Suprapubic skin (tissue), 4 donors: ENCODE results near the gene PPFIA4. TPM values are rescaled to one million over a fixed set of nuclear protein-coding genes. Genes with fewer than 3 reads are reported as not detected.

Experiments used
- DNase-seq, 2 donors: peaks; one replicate each; pipeline ENCODE4 v3.0.0-alpha.2; 2019; ENCODE audit warnings: low spot score in 2 of 2
- H3K27ac ChIP-seq: fragments of 200-600 bp; sonication (generic); one replicate; pipeline ENCODE4 v1.5.1; 2019
- H3K27me3 ChIP-seq: fragments of 200-600 bp; sonication (generic); one replicate; pipeline ENCODE4 v1.5.1; 2019
- H3K36me3 ChIP-seq: fragments of 200-600 bp; sonication (generic); one replicate; pipeline ENCODE4 v1.5.1; 2019
- H3K4me1 ChIP-seq: fragments of 200-600 bp; sonication (generic); one replicate; pipeline ENCODE4 v1.5.1; 2019
- H3K4me3 ChIP-seq: fragments of 200-600 bp; sonication (generic); one replicate; pipeline ENCODE4 v1.5.1; 2019; ENCODE audit warnings: mild to moderate bottlenecking
- H3K9me3 ChIP-seq: fragments of 200-600 bp; sonication (generic); one replicate; pipeline ENCODE4 v1.5.1; 2019
- CTCF ChIP-seq, 2 donors: fragments of 200-600 bp in 1 of 2; fragments of 450-650 bp in 1 of 2; sonication (generic) in 1 of 2; IDR thresholded peaks; one replicate each; pipeline ENCODE4 v1.5.1; 2016 to 2019; ENCODE audit warnings: antibody characterized with exemption in 2 of 2, mild to moderate bottlenecking in 1 of 2, moderate library complexity in 1 of 2
- EP300 ChIP-seq: sonication (generic); formaldehyde crosslinking; IDR thresholded peaks from one replicate; pipeline ENCODE4 v1.6.1; 2017; ENCODE audit warnings: antibody characterized with exemption
- POLR2A ChIP-seq, 2 donors: fragments of 450-650 bp; IDR thresholded peaks; one replicate each; pipeline ENCODE4 v1.6.1; 2017; ENCODE audit warnings: antibody characterized with exemption in 2 of 2, mild to moderate bottlenecking in 2 of 2, moderate library complexity in 2 of 2
- POLR2AphosphoS5 ChIP-seq, 3 donors: sonication (generic); formaldehyde crosslinking; IDR thresholded peaks; one replicate each; pipeline ENCODE4 v1.6.1; 2017; ENCODE audit warnings: antibody characterized with exemption in 3 of 3
- WGBS: methylation state at CpG from one replicate; pipeline ENCODE4 v1.1.5; 2018; 5-methylcytosine and 5-hydroxymethylcytosine counted together
- total RNA-seq, 4 donors: library from RNA; depleted of rRNA; stranded (reverse); fragments of >200 nt; gene quantifications; one replicate each; pipeline ENCODE4 v1.1.0, GENCODE V29; 2016

Gene PPFIA4
- total RNA-seq, 4 donors from 2014 or later, result 0.26 to 38.7 (median 1.5) TPM

GRCh38 chr1:202987255-202987654, 39.0 kb upstream of the PPFIA4 start:
- Histone ChIP-seq H3K4me1 (no peaks in the 10 kb centered on the region), H3K4me3 (no peak overlapping the region), H3K36me3 (no peaks in the 10 kb centered on the region), H3K27ac (no peak overlapping the region), H3K9me3 (no peaks in the 10 kb centered on the region), H3K27me3 (peaks cover 4% of the 10 kb centered on the region)
- WGBS, result 67% methylated on average over 7 of the region's 7 CpGs
- no peak for TF ChIP-seq POLR2AphosphoS5 (IDR thresholded peaks at IDR 0.05)
- no peak for TF ChIP-seq EP300
- no peak for TF ChIP-seq POLR2A (IDR thresholded peaks at IDR 0.05)
- TF ChIP-seq CTCF (IDR thresholded peaks at IDR 0.05), result no peak
- DNase-seq, result no peak

GRCh38 chr1:202987922-202988583, 38.2 kb upstream of the PPFIA4 start:
- no peak for DNase-seq
- Histone ChIP-seq H3K36me3 (no peaks in the 10 kb centered on the region), H3K27ac (no peak overlapping the region), H3K9me3 (no peaks in the 10 kb centered on the region), H3K4me1 (no peaks in the 10 kb centered on the region), H3K27me3 (peaks cover 7% of the 10 kb centered on the region), H3K4me3 (no peak overlapping the region)
- WGBS, result 73% methylated on average over 5 of the region's 5 CpGs
- no peak for TF ChIP-seq EP300
- no peak for TF ChIP-seq POLR2A (IDR thresholded peaks at IDR 0.05)
- TF ChIP-seq POLR2AphosphoS5 (IDR thresholded peaks at IDR 0.05), result no peak
- no peak for TF ChIP-seq CTCF (IDR thresholded peaks at IDR 0.05)

GRCh38 chr1:202989879-202990278, 36.4 kb upstream of the PPFIA4 start:
- WGBS, result 88% methylated on average over 2 of the region's 2 CpGs
- peaks cover 14% of the 10 kb centered on the region for H3K27me3 ChIP-seq

GRCh38 chr1:202991112-202991511, 35.2 kb upstream of the PPFIA4 start:
- peaks cover 18% of the 10 kb centered on the region for H3K27me3 ChIP-seq
- no peaks in the 10 kb centered on the region for H3K36me3 ChIP-seq
- TF ChIP-seq CTCF (IDR thresholded peaks at IDR 0.05) (no peak), EP300 (no peak), POLR2AphosphoS5 (IDR thresholded peaks at IDR 0.05) (no peak), POLR2A (IDR thresholded peaks at IDR 0.05) (no peak)
- H3K9me3 ChIP-seq, result no peaks in the 10 kb centered on the region
- H3K27ac ChIP-seq, result no peak overlapping the region
- H3K4me3 ChIP-seq, result no peak overlapping the region
- no peak for DNase-seq
- no peaks in the 10 kb centered on the region for H3K4me1 ChIP-seq

More at GRCh38 chr1:202989879-202990278, 36.4 kb upstream of the PPFIA4 start:
- no peak for DNase-seq
- Histone ChIP-seq H3K4me1 (no peaks in the 10 kb centered on the region), H3K27ac (no peak overlapping the region), H3K4me3 (no peak overlapping the region), H3K36me3 (no peaks in the 10 kb centered on the region), H3K9me3 (no peaks in the 10 kb centered on the region)
- TF ChIP-seq CTCF (IDR thresholded peaks at IDR 0.05) (no peak), POLR2A (IDR thresholded peaks at IDR 0.05) (no peak), EP300 (no peak)

- Histone ChIP-seq H3K27ac (no peak overlapping the region), H3K36me3 (no peaks in the 10 kb centered on the region), H3K4me1 (no peaks in the 10 kb centered on the region), H3K4me3 (no peak overlapping the region), H3K27me3 (peaks cover 19% of the 10 kb centered on the region), H3K9me3 (no peaks in the 10 kb centered on the region)
- DNase-seq, result no peak
- TF ChIP-seq CTCF (IDR thresholded peaks at IDR 0.05), result no peak
- WGBS, result 52% methylated on average over 3 of the region's 3 CpGs
Measured at GRCh38 chr1:202994756-202995155, 31.5 kb upstream of the PPFIA4 start.
